Dermis microvascular lymphatic vessel endothelial cell (primary cell): ENCODE data around the gene CCR5AS.
"Not testable (repeated sequence)": the region's sequence is repeated elsewhere in the genome, so short reads cannot be mapped to it uniquely, and the experiment has no call there.

Experiments used
- DNase-seq, 2 donors: peaks; one replicate each; pipeline versions ENCODE4 v3.0.0 to v3.0.0-alpha.2; 2010; ENCODE audit warnings: low read depth in 2 of 2

Gene CCR5AS

DNA sequence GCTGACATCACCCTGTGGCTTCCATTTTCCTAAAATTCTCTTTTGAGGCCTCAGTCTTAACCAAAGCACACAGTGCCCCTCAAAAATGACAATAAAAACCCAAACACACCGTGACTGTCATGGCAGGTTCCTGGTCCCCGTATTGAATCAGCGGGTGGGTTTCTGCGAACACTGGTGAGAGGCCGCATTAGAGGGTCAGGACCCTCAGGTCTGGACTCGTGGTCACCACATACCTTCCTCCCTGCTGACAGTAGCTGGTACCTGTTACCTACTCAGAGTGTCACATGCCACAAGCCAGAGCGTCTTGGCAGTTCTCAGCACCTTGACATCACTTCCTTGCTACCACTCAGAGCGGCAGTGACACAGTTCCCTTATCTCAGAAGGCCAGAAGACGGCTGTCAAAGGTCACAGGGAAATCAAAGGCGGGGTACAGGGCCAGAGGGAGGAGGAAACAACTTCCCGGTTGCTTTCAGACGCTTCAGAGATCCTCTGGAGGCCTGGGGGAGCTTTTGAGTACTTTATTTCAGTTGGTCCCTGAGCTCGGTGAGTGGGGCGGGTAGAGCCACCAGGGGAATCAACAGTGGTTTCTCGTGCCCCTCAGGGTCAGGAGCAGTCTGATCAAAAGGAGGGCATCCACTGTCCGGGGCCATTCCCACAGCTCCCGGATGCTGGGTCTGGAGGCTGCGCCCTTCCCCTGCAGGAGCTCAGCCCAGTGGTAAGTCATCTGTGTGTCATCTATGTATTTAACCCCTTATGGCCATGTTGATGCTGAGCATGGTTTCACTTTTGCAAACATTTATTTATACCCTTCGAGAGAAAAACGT, at the start of gene CCR5AS, which contains the start of gene CCRL2:
Gene CCR5AS, minus strand, starts transcription at position 279 of the 824 bp plus-strand sequence.
Gene CCRL2, plus strand, starts transcription at position 472 of the 824 bp plus-strand sequence. CDS start 821 bp downstream, outside the sequence.
- DNase-seq: peak in 1 of 2 donors; percentile 87

GRCh38 chr3:46456118-46456517, 49.3 kb upstream of the CCR5AS start:
- no peak for DNase-seq

DNA sequence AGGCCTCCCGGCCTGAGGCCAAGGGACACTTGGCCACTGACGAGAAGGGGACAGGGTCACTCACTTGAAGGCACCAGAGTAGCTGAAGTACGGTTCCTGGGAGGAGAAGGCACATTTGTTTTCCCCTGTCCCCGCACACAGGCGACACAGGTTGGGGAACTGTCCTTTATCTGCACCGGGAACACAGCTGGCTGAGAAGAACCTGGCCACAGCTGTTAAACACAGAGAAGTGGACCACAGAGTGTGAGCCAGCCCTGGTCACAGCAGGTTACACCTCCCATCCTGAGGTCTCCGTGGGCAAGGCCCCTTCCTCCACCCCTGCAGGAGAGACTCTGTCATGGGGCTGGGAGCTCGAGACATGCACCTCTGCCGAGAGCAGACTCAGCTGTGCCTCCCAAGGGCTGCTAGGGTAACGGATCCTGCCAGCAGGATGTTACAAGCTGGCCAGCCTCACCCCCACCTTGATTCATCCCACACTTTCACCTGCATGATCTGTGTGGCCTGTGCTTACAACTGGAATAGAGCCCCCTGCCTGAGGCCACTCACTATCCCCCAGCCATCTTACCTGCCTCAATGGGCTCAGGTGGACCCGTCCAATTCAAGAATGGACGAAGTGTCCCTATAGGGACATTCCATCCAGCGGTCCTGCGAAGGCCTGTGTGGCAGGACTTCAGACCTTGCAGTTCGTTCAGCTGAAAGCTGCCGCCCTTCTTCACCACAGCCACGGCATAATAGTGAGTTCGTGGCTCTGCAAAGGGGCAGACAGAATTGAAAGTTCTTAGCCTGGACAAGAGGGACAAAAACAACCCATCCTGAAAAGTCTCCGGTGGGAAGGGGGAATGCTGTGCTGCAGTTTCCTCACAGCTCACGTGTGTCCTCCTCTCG, 48.6 kb upstream of the CCR5AS start:
- no peak for DNase-seq

- DNase-seq: no peak
Observed at GRCh38 chr3:46454606-46455005, 47.7 kb upstream of the CCR5AS start.

DNA sequence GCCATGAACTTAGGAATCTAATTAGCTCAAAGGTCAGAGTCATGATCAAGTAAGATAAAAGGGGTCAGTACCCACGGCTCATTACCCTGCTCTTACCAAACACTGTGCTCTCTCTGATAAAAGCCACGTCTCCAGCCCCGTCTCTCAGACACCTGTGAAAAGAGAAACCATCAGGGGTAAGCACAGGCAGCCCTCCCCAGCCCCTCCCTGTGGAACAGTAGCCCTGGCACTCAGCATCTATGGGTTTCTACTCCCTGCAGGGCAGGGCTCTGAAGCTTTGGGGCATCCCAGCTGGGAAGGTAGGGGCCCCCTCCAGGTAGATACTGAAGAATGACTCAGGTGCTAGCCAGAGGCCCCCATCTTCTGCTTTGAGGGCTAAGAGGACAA, 47.3 kb upstream of the CCR5AS start:
- DNase-seq: no peak

GRCh38 chr3:46453526-46454208, 46.8 kb upstream of the CCR5AS start:
- DNase-seq: no peak

GRCh38 chr3:46449755-46450552, 43.1 kb upstream of the CCR5AS start:
- DNase-seq: no peak

DNA sequence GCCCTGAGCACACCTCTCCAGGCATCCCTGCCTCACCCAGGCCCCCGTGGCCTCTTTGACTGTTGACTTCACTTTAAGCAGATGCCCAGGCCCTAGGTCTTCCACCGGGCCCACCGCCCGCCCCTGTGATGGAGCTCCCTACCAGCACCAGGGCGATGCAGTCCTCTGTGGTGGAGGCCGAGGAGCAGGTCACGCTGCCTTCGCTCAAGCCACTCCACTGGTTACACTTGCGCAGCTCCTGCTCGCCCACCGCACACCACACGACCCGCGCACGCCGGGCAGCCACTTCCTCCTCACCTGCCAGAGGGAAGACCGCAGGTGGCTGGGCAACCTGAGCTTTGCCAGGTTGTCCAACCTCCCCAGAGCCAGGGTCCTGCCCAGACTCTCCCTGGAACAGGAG, 41.9 kb upstream of the CCR5AS start:
- DNase-seq: no peak

DNA sequence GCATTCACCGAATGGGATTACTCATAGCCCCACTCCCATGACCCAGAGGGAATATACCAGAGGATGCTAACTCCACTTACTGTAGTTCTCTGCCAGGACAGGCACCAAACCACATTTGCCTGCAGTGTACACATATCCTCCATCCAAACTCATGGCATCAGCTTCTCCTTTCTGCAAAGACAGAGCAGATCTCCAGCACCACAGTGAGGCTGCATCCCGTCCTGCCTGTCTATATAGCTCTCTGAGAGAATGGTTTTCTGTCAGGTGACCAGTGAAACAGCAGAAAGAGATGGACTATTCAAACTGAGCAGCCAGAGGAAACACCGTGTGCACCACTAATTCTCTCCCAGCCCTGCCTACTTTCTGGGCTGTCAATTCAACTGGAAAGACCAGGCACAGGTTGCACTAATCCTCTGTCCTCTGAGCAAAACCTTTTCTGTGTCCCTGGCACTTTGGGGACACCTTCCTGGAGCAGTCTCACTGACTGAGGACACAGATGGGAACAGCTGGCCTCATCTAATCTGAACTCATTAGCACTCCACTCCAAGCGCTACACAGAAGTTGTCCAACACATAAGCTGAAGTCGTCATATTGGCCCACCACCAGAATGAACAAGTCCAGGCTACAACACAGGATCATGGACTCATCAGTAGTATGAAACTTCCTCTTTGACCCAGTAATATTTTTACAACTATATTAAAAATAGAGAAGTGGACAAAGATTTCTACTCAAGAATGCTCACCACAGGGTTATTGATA, 40.5 kb upstream of the CCR5AS start:
- DNase-seq: no peak

DNA sequence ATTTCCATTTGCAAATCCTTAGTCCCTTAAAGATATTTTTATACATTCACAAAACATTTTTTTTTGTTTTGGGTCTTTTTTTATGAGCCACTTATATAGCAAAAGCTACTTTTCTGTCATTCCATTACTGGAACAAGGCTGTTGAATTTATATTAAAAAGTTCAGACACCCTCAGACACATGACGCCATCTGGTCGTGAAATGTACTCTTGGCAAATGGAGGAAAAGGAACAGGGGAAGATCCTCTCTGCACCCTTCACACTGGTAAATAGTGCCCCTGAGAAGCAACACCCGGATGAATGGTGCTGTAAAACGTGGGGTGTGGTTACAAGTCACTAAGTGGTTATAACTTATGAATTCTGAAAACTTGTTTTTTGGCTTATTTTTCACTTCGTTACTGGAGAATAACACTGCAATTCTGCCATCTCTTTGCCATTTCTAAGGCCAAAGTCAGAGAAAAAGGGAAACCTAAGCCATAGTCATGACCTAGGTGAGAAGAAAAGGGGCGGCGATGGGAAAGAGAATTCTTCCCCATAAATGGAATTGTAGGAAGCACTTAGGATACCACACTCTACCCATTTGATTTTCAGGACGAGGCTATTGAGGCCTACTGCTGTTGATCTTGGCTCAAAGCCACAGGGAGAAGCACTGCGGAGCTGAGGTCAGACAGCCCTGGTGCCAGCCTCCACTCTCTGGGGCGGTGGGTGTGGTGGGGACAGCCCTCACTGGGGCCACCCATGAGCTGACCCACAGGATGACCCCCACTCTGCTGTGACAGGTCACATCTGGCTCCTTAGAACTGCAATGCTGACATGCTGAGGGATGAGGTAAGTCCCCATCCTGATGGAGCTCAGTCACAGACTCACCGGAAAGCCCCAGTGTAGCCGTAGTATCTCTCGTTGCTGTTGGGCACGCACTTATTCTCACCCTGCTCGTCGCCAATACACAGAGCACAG, 36.0 kb upstream of the CCR5AS start:
- peak in 1 of 2 donors; percentile 38 for DNase-seq

DNA sequence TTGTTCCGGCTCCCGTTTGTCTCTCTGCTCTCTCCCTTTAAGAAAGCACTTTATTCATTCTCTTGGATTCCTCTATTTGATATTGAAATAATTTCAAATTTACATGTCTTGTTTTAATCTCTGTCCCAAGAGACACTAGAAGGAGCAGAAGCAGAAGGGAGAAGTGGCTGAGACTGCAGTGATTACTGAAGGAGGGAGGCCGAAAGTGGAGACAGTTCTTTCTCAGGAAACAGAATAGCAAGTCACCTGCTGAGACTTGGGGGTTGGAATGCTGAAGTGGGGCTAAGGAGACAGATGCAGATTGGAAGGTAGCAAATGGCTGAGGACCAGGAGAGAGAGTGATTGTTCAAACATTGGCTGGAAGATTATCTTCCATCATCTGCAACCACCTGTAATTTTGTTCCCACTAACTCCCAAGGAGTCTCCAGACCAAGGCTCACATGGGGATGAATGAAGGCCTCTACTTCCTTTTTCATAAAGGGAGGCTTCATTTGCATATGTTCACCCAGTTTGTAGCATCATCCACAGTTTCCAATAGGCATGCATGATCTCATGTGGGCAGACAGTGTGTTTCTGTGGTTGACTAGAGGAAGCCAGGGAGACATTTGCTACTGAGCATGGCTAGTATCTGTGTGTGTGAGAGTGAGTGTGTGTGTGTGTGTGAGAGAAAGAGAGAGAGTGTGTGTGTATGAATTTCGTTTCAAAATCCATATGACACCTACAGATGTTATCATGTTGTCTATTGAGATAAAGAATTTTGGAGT, 33.8 kb upstream of the CCR5AS start:
- no peak for DNase-seq

DNA sequence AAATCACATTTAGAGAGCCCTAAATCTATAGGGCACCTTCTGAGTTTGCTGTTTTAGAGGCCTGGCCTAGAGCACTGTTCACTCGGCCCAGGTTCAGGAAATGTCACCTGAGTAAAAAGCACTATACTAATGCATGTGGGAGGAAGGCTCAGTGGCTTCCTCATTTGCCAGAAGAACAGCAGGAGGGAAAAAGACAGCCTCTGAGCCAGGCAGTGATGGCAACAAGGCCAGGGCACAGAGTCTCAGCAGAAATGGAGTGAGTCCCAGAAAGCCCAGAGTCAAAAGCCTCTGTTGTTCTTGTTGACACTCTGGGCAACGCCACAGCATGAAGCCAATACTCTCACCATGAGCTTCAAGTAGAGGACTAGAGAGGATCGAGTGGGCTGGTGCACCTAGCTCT, 32.0 kb upstream of the CCR5AS start:
- no peak for DNase-seq

DNA sequence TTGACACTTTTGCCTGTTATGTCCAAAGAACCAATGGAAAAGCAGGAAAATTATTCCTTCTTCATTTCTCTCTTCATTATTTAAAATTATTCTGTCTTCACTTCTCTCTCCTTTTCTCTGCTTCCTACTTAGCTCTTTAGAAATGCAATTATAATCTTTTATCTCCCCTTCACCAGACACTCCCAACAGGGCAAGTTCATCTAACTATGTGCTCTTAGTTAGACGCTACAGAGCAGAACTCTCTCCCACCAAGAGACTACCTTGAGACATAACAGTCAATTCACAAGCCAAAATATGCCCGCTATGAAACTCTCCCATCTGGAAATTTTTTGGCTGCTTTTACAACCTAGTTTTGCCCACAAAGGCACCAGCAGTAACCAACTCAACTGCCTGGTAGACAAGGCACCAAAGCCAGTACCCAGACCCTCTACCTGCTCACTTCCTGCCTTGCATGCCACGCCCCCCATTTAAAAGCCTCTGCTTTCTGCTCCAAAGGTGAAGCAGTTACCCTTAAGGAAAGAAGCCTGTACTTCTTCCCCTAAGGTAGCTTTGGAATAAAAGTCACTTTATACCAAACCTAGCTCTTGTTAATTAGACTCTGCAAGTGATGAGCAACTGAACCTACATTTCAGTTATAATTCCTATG, 28.3 kb upstream of the CCR5AS start:
- no peak for DNase-seq

DNA sequence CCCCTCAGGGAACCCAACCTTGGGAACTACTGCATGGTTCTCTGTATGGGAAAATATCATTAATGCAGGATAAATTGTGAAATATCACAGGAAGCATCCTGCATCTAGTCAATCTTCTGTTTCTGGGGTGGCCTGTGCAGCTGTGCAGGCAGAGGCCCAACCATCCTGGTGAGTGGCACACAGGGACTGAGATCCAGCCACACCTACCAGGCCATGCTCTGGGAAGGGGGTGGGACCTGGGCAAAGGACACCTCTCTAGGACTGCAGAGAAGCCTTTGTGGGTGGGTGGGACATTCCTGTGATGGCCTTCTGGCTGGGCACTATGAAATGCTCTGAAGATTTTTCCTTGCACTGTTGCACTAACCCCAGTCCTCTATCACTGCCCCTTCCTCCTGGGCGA, 27.0 kb upstream of the CCR5AS start:
- no peak for DNase-seq

GRCh38 chr3:46433118-46433517, 26.3 kb upstream of the CCR5AS start:
- not testable (repeated sequence) for DNase-seq

DNA sequence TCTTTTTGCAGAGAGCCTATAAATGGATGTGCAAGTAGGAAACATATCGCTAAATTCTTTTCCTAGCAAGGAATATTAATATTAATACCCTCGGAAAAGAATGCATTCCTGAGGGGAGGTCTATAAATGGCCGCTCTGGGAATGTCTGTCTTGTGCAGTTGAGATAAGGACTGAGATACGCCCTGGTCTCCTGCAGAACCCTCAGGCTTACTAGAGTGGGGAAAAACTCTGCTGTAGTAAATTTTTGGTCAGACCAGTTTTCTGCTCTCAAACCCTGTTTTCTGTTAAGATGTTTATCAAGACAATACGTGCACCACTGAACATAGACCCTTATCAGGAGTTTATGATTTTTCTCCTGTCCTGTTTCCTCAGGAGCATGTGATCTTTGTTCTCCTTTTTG, 25.0 kb upstream of the CCR5AS start:
- not testable (repeated sequence) for DNase-seq

GRCh38 chr3:46430879-46431278, 24.0 kb upstream of the CCR5AS start:
- not testable (repeated sequence) for DNase-seq

GRCh38 chr3:46429671-46430070, 22.8 kb upstream of the CCR5AS start:
- DNase-seq: no peak
